ENCODE results near the gene FICD.
"Not testable (repeated sequence)": the region's sequence is repeated elsewhere in the genome, so short reads cannot be mapped to it uniquely, and the experiment has no call there.

FICD gene

DNA sequence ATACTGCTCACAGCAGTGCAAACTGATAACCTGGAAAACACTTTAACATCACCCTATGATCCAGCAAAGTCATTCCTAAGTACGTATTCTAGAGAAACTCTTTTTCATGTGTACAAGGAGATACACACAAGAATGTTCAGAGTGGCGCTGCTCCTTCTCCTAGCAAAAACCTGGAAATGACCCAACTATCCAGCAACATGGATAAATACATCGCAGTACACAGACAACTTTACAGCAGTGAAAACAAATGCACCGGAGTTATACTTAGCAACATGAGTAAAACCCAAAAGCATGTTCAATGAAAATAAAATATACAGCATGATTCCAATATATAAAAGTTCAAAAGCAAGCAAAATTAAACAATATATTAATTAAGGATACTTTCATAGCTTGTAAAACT, 27.2 kb downstream of the FICD start:
- H3K36me3 Mint-ChIP-seq (ENCODE audit: low read depth), result peaks cover 75% of the 10 kb centered on the region
- no peaks in the 10 kb centered on the region for H3K9me3 Mint-ChIP-seq
- H3K4me3 Mint-ChIP-seq, result no peak overlapping the region
- H3K27me3 Mint-ChIP-seq, result no peaks in the 10 kb centered on the region
- peaks cover 14% of the 10 kb centered on the region for H3K4me1 Mint-ChIP-seq (ENCODE audit: low read depth)
- no peak overlapping the region for H3K27ac Mint-ChIP-seq

DNA sequence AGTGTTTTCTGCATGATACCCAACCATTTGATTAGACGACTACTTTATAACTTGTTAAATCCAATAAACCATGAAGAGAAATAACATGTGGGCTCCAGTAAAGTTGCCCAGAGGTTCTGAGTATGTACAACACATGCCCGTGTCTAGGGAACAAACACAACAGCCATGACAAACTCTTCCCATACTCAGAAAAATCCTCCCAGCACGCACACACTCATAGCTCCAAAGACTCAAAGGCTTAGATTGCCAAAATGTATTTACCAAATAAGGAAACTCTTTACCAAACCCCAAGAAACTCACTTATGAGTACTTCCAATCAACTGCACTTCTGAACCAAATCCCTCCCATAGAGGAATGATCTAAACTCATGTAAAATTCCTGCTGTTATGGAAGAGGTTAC, 28.6 kb downstream of the FICD start:
- peak overlapping the region; percentile 34 for H3K27ac Mint-ChIP-seq
- H3K4me1 Mint-ChIP-seq (ENCODE audit: low read depth), result peaks cover 14% of the 10 kb centered on the region
- H3K36me3 Mint-ChIP-seq (ENCODE audit: low read depth), result peaks cover 73% of the 10 kb centered on the region
- H3K27me3 Mint-ChIP-seq, result no peaks in the 10 kb centered on the region
- no peak overlapping the region for H3K4me3 Mint-ChIP-seq
- no peaks in the 10 kb centered on the region for H3K9me3 Mint-ChIP-seq

DNA sequence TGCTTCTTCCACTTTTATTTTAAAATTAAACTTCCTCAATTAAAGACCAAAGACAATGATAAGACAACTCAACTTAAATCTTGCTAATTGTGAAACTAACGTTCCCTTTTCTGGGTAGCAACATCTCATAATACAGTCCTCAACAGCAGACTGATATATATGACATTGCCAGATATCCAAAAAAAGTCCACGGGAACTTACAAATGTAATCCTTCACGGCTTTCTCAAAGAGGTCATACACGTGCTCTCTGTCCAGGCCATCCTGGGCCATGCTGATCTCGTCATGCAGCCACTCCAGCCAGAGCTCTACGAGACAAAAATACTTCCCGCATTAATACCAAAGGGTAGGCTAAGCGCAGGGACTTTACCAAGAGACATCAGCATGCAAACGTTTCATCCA, 32.6 kb downstream of the FICD start:
- H3K9me3 Mint-ChIP-seq, result no peaks in the 10 kb centered on the region
- H3K4me3 Mint-ChIP-seq, result no peak overlapping the region
- H3K36me3 Mint-ChIP-seq (ENCODE audit: low read depth), result peaks cover 58% of the 10 kb centered on the region
- peak overlapping the region; percentile 29 for H3K27ac Mint-ChIP-seq
- H3K4me1 Mint-ChIP-seq (ENCODE audit: low read depth), result peaks cover 32% of the 10 kb centered on the region
- H3K27me3 Mint-ChIP-seq, result no peaks in the 10 kb centered on the region

DNA sequence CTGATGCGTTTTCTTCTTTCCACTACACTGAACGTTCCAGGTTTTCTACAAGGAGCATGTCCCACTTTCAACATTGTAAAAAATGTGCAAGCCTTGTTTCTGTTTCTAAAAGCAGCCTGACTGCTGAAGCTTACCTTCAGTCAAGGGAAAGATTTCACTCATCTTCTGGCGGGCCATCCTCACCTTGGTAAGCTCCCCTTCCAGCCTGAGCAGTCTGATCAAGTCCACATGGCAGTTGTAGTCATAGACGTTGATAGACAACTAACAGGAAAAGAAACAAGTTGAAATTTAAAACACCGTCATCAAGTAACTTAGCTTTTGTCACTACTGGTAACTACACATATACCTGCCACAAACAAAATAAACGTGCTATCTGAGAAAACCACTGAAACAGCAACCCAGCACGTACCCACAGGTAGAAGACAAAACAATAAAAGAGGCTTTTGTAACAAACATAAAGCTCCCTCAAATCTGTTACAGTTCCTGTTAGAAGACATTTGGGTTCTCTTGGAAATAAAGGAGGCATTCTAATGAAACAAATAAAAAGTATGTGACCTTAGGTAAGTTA, 34.0 kb downstream of the FICD start:
- no peak overlapping the region for H3K4me3 Mint-ChIP-seq
- H3K27ac Mint-ChIP-seq, result peak overlapping the region; percentile 32
- H3K9me3 Mint-ChIP-seq, result no peaks in the 10 kb centered on the region
- H3K27me3 Mint-ChIP-seq, result no peaks in the 10 kb centered on the region
- H3K36me3 Mint-ChIP-seq (ENCODE audit: low read depth), result peaks cover 50% of the 10 kb centered on the region
- peaks cover 46% of the 10 kb centered on the region for H3K4me1 Mint-ChIP-seq (ENCODE audit: low read depth)

DNA sequence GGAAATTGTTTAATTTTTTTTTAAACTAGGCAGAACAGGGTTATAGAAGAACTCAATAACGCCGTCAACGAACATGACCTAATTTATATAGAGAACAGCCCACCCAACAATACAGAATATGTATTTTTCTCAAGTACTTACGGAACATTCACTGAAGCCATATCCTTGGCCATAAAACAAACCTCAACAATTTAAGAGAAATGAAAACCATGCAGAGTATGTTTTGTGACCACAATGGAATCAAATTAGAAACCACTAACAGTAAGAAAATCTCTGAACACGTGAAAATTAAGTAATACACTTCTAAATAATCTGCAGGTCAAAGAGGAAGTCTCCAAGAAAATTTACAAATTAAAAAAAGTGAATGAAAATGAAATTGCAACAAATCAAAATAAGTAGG, 36.5 kb downstream of the FICD start:
- H3K36me3 Mint-ChIP-seq (ENCODE audit: low read depth), result peaks cover 40% of the 10 kb centered on the region
- peaks cover 69% of the 10 kb centered on the region for H3K4me1 Mint-ChIP-seq (ENCODE audit: low read depth)
- peak overlapping the region; percentile 28 for H3K4me3 Mint-ChIP-seq
- peak overlapping the region; percentile 56 for H3K27ac Mint-ChIP-seq
- H3K9me3 Mint-ChIP-seq, result no peaks in the 10 kb centered on the region
- H3K27me3 Mint-ChIP-seq, result no peaks in the 10 kb centered on the region

DNA sequence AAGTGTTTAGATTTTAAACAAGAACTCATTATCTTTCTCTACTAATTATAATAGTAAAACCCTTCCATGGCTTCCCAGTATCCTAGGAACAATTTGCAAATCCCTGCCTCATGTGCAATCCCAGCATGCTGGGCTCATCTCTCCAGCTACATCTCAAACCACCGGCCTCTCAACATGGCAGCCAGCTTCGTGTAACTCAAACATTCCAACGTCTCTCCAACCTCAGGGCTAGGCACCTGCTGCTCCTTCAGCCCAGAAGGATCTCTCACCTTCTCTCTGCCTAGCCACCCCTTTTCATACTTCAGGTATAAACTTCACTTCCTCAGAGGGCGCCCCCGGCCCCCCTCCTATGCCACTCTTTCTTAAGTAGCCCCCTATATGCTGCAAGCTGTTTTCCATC, 38.7 kb downstream of the FICD start:
- Mint-ChIP-seq H3K27me3 (no peaks in the 10 kb centered on the region), H3K27ac (no peak overlapping the region), H3K4me3 (no peak overlapping the region), H3K9me3 (no peaks in the 10 kb centered on the region), H3K36me3 (ENCODE audit: low read depth) (peaks cover 37% of the 10 kb centered on the region), H3K4me1 (ENCODE audit: low read depth) (peaks cover 88% of the 10 kb centered on the region)

DNA sequence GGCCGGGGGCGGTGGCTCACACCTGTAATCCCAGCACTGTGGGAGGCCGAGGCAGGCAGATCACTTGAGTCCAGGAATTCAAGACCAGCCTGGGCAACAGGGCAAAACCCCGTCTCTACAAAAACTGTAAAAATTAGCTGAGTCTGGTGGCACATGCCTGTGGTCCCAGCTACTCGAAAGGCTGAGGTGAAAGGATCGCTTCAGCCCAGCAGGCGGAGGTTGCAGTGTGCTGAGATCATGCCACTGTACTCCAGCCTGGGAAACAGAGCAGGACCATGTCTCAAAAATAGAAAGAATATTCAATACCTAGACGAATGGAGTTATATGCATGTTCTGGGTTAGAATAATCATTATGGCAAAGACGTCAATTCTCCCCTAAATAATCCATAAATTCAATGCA, 40.3 kb downstream of the FICD start:
- not testable (repeated sequence) for H3K27ac Mint-ChIP-seq, H3K27me3 Mint-ChIP-seq, H3K4me3 Mint-ChIP-seq, H3K9me3 Mint-ChIP-seq
- Mint-ChIP-seq H3K4me1 (ENCODE audit: low read depth) (peaks cover 91% of the 10 kb centered on the region), H3K36me3 (ENCODE audit: low read depth) (peaks cover 36% of the 10 kb centered on the region)

DNA sequence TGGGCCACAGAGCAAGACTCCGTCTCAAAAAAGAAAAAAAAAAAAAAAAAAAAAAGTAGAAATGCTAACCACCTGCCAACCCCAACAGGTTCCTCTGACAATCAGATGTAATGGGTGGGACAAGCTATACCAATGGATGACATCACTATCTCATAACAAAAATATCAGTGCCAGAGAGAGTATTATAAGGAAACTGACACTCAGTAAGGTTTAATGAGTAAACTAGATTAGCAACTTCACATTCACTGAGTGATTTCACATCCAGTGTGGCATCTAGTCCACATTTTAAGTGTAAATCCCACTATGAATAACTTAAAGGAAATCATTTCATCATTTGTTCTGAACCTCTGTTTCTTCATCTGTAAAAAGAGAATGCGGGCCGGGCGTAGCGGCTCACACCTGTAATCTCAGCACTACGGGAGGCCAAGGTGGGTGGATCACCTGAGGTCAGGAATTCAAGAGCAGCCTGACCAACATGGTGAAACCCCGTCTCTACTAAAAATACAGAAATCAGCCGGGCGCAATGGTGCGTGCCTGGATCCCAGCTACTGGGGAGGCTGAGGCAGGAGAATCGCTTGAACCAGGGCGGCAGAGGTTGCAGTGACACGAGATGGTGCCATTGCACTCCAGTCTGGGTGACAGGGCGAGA, 44.1 kb downstream of the FICD start:
- H3K4me3 Mint-ChIP-seq, result peak overlapping the region; percentile 98
- H3K27me3 Mint-ChIP-seq, result no peaks in the 10 kb centered on the region
- peaks cover 31% of the 10 kb centered on the region for H3K36me3 Mint-ChIP-seq (ENCODE audit: low read depth)
- peaks cover 72% of the 10 kb centered on the region for H3K4me1 Mint-ChIP-seq (ENCODE audit: low read depth)
- H3K27ac Mint-ChIP-seq, result peak overlapping the region; percentile 99
- no peaks in the 10 kb centered on the region for H3K9me3 Mint-ChIP-seq

DNA sequence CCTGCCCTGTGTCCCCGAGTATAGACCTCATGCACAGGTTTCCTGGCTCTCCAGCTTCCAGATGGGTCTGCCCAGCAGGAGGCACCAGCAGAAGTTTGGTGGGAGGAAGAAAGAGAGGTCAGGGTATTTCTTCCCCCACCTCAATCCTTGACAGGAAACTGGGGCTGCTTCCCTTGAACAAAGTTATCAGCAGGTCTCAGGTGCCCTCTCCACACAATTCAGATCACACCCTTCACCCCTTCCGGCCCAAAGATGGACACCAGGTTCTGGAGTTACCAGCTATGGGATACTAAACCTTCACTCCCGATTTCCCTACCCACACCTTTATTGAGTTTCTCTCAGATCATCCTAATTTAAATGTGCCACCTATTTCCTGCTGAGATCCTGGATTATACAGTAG, 44.7 kb downstream of the FICD start:
- H3K4me3 Mint-ChIP-seq, result peak overlapping the region; percentile 98
- H3K36me3 Mint-ChIP-seq (ENCODE audit: low read depth), result peaks cover 38% of the 10 kb centered on the region

DNA sequence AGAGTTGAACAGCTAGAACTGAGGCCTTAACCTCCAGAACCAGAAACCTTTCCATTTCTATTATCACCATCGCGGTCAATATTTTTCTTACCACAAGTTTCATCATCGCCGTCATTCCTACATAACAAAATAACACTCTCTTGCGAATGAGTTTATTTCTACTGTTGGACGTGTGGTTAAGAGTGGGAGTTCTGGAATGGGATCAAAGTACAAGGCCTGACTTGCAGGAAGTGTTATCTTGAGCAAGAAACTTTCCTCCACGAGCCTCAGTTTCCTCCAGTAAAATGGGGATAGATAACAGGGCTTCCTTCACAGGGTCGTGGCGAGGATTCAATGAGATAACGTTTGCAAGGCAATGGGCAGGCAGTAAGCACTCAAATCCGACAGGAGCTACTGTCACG, 45.2 kb downstream of the FICD start:
- Mint-ChIP-seq H3K4me3 (peak overlapping the region; percentile 98), H3K27me3 (no peaks in the 10 kb centered on the region), H3K27ac (peak overlapping the region; percentile 99), H3K9me3 (no peaks in the 10 kb centered on the region), H3K36me3 (ENCODE audit: low read depth) (peaks cover 42% of the 10 kb centered on the region), H3K4me1 (ENCODE audit: low read depth) (peaks cover 73% of the 10 kb centered on the region)

More for the DNA sequence above, 44.7 kb downstream of the FICD start:
- Mint-ChIP-seq H3K27ac (peak overlapping the region; percentile 99), H3K27me3 (no peaks in the 10 kb centered on the region), H3K4me1 (ENCODE audit: low read depth) (peaks cover 73% of the 10 kb centered on the region), H3K9me3 (no peaks in the 10 kb centered on the region)

DNA sequence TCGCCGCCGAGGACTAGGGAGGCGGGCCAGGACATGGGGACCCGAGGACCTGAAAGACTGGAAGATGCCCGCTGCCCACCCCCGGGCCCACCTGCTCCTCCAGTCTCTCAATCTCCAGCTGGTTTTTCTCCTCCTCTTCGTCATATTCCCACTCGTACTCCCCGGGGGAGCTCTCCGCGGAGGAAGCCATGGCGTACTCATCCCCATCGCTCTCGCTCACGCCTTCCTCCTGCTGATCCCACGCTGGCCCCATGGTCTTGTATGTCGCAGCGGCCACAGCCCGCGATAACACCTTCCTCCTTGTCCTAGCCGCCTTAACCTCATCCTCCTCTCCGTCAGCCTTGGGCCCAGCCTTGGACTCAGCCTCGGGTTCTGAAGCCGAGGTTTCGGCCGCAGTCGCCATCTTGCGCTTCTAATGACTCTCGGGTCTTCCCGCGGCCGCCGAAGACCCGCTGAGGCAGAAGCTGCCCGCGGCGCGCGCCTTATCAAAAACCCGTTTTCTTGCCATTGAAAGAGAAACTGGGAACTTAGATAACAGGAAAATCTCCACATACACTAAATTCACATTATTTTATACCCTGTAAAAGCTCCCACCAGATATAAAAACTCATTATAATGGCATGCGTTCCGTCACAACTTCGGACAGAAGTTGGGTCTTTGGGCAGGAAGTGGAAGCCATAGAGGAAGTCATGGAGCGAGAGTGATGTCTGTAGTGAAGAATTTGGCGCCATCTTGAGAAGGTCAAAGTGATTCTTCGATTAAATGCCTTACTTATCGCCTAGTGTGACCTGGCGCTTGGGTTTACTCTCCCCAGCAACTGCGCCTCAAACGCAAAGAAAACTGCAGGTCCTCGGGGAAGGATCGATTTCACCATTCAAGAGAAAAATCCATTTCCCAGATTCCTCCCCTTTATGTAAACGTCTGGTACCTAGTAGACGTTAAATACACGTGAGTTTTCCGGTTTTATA, 46.0 kb downstream of the FICD start, which contains the start of gene SART3:
SART3 (minus strand) TSS at position 422 of the 968 bp plus-strand sequence; CDS start at position 403, 19 bp downstream.
- Mint-ChIP-seq H3K4me3 (peak within 1 kb of the TSS; percentile 98), H3K9me3 (no peaks in the 10 kb centered on the region), H3K4me1 (ENCODE audit: low read depth) (peaks cover 73% of the 10 kb centered on the region), H3K27ac (peak within 1 kb of the TSS; percentile 99), H3K27me3 (no peaks in the 10 kb centered on the region), H3K36me3 (ENCODE audit: low read depth) (peaks cover 49% of the 10 kb centered on the region)

DNA sequence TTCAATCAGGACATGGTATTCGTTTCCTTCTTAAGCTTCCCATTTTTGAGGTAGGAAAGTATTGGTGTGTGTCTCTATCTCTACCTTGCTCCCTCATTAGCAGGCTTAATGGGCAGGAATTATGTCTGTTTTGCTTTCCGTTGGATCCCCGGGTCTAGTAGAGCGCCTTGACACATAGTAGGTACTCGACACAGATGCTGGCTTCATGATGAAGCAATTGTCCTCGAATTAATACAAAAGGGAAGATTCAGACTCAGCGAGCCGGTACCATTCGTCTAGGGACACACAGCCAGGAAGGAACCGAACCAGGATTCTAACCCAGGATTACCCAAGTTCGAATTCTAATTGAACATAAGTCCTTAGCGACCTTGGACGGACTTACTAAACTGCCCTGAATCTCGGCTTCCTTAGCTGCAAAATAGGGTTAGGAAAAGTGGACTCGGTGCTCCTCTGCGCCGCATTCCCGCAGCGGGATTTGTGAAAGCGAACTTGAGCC, 46.8 kb downstream of the FICD start:
- peaks cover 73% of the 10 kb centered on the region for H3K4me1 Mint-ChIP-seq (ENCODE audit: low read depth)
- no peaks in the 10 kb centered on the region for H3K9me3 Mint-ChIP-seq
- no peaks in the 10 kb centered on the region for H3K27me3 Mint-ChIP-seq
- H3K4me3 Mint-ChIP-seq, result peak overlapping the region; percentile 98
- peaks cover 50% of the 10 kb centered on the region for H3K36me3 Mint-ChIP-seq (ENCODE audit: low read depth)
- H3K27ac Mint-ChIP-seq, result peak overlapping the region; percentile 99

DNA sequence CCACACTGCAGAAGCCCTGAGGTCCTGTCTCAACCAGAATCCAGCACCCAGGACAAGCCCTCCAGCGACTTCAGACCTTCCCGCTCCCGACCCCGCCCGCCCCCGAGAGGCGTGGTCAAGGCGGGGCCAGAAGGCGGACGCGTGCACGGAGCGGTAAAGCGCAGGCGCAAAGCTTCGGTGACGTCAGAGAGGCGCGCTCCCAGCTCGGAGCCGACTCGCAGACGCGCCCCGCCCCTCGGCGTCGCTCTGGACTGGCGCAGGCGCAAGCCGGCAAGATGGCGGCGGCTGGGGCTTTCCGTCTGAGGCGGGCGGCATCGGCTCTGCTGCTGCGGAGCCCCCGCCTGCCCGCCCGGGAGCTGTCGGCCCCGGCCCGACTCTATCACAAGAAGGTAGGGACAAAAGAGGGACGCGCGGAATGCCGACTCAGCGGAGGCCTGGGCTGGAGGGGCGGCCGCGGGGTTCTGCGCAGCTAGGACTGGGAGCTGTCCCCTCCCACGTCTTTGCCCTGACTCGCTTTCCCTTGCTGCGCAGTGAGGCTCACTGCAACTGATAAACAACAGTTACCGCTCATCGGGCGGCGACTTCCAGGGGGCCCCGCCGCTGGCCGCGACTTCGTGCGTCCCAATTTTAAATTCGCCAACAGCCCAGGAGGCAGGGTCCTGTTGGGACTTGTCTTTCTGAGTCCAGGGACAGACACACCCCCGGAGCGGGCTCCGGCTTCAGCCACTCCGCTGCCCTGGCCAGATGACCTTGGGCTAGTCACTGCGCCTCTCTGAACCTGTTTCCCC, 47.5 kb downstream of the FICD start, which contains the start of gene ISCU:
ISCU (plus strand) TSS at position 249 of the 788 bp plus-strand sequence; CDS start at position 276, 27 bp downstream.
- Mint-ChIP-seq H3K36me3 (ENCODE audit: low read depth) (peaks cover 52% of the 10 kb centered on the region), H3K4me3 (peak within 1 kb of the TSS; percentile 98), H3K27me3 (no peaks in the 10 kb centered on the region)

DNA sequence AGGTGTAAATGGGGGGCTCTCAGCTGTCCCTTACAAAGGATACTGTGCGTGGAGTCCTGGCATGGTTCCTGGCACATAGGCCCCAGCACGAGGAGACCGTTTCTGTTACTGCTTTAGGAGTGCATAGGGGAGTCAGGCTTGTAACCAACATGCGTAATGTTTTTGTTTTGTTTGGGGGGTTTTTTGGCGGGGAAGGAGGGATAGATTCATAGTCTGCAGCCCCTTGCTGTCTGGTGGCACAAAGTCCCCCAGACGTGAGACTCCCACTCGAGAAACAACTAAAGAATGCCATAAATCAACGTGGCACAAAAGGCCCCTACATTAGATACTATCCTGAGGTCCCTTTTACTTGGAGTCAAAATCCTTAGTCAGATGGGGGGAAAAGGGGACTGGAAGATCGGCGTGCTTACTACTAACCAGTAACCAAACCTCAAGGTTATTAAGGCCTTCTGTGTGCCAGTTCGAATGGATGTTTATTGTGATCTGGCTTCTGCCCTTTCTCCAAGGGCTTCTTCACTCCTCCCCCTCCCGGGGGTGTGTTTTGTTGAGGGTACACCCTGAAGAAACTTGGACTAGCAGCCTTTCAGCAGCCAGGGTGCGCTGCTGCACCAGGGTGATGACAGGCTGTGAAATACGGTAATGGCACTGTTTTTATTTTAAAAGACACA, 48.2 kb downstream of the FICD start:
- Mint-ChIP-seq H3K27ac (peak overlapping the region; percentile 85), H3K4me1 (ENCODE audit: low read depth) (peaks cover 74% of the 10 kb centered on the region), H3K36me3 (ENCODE audit: low read depth) (peaks cover 55% of the 10 kb centered on the region), H3K27me3 (no peaks in the 10 kb centered on the region), H3K4me3 (peak overlapping the region; percentile 98), H3K9me3 (no peaks in the 10 kb centered on the region)

More for the DNA sequence above, 47.5 kb downstream of the FICD start, which contains the start of gene ISCU:
- H3K9me3 Mint-ChIP-seq, result no peaks in the 10 kb centered on the region
- peaks cover 74% of the 10 kb centered on the region for H3K4me1 Mint-ChIP-seq (ENCODE audit: low read depth)
- peak within 1 kb of the TSS; percentile 99 for H3K27ac Mint-ChIP-seq
